GM06990 (cell line): ENCODE measurements around the gene ESCO1.

Experiments
- DNase-seq: peaks from one replicate; pipeline ENCODE4 v3.0.0-alpha.2; 2011; ENCODE audit not compliant: insufficient read length; ENCODE audit errors: extremely low read depth
- H3K27me3 ChIP-seq: replicated peaks from 2 replicates; pipeline ENCODE4 v1.6.0; 2011; ENCODE audit warnings: low read length; ENCODE audit not compliant: control insufficient read depth, insufficient read depth
- H3K36me3 ChIP-seq: 2 replicates; pipeline ENCODE4 v1.5.1; 2011; ENCODE audit warnings: low read length; ENCODE audit not compliant: control insufficient read depth, insufficient read depth
- H3K4me3 ChIP-seq: replicated peaks from 2 replicates; pipeline ENCODE4 v1.5.1; 2011; ENCODE audit warnings: low read depth, mild to moderate bottlenecking, control low read depth, low read length
- TF ChIP-seq, protein P1 (sequence below): IDR thresholded peaks from 2 replicates; pipeline ENCODE4 v1.5.1; 2011; ENCODE audit warnings: low read length, control low read depth, mild to moderate bottlenecking, inconsistent platforms; ENCODE audit not compliant: insufficient read depth, poor library complexity, severe bottlenecking

Gene ESCO1

DNA sequence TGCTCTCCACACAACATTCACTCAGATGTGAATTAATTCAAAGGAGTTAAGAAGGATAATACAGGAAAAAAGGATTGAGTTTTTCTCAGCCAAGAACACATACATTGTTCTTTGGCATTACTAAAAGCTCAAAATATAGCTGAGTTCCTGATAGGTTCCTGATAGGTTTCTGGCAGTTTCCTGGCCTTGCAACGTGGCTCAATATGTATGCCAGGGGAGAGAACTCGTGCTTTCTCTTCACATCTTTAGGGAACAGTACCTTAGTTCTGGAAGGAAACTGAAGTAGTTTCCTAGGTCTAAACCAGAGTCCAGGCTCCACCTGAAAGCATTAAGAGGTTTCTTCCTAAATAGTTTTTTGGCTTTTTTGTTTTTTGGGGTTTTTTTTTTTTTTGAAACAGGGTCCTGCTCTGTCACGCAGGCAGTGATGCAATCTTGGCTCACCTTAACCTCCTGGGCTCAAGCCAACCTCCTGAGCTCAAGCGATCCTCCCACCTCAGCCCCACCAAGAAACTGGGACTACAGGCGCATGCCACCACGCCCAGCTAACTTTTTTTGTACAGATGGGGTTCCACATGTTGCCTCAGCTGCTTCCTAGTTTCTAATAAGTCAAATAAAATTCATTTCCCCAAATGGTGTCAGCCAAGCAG, 42.8 kb downstream of the ESCO1 start:
- H3K27me3 ChIP-seq: no peaks in the 10 kb centered on the region
- TF ChIP-seq, protein P1, sequence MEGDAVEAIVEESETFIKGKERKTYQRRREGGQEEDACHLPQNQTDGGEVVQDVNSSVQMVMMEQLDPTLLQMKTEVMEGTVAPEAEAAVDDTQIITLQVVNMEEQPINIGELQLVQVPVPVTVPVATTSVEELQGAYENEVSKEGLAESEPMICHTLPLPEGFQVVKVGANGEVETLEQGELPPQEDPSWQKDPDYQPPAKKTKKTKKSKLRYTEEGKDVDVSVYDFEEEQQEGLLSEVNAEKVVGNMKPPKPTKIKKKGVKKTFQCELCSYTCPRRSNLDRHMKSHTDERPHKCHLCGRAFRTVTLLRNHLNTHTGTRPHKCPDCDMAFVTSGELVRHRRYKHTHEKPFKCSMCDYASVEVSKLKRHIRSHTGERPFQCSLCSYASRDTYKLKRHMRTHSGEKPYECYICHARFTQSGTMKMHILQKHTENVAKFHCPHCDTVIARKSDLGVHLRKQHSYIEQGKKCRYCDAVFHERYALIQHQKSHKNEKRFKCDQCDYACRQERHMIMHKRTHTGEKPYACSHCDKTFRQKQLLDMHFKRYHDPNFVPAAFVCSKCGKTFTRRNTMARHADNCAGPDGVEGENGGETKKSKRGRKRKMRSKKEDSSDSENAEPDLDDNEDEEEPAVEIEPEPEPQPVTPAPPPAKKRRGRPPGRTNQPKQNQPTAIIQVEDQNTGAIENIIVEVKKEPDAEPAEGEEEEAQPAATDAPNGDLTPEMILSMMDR: no peak
- no peak for DNase-seq
- H3K36me3 ChIP-seq: peaks cover 12% of the 10 kb centered on the region
- H3K4me3 ChIP-seq: no peak overlapping the region

DNA sequence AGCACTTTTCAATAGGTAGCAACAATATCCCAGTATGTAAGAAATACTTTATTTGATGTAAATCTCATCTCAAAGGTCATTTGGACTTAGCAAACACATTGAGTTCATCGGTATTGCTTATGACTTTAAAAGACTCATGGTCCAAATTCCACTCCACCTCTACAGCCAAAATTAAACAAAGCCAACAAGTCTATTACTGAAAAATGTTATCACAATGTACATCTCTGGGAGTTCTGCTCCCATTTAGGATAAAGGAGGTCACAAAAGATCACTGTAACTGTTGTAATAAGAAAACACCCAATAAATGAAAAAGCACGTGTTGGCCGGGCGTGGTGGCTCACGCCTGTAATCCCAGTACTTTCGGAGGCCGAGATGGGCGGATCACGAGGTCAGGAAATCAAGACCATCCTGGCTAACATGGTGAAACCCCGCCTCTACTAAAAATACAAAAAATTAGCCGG, 50.0 kb downstream of the ESCO1 start:
- Histone ChIP-seq H3K27me3 (no peaks in the 10 kb centered on the region), H3K36me3 (peaks cover 3% of the 10 kb centered on the region), H3K4me3 (no peak overlapping the region)
- DNase-seq: no peak
- TF ChIP-seq, protein P1: no peak

DNA sequence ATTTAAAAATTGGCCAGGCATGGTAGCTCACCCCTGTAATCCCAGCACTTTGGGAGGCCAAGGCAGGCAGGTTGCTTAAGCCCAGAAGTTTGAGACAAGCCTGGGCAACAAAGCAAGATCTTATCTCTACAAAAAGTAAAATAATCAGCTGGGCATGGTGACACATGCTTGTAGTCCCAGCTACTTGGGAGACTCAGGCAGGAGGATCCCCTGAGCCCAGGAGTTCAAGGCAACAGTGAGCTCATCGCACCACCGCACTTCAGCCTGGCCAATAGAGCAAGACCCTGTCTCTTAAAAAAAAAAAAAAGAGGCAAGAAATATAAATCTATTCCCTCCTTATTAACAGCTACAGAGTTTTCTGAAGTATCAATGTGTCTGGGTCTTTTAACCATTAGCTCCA, 51.9 kb downstream of the ESCO1 start:
- TF ChIP-seq, protein P1: no peak
- no peaks in the 10 kb centered on the region for H3K27me3 ChIP-seq
- no peak for DNase-seq
- peaks cover 2% of the 10 kb centered on the region; the same call in 1 of the 2 replicates for H3K36me3 ChIP-seq
- H3K4me3 ChIP-seq: no peak overlapping the region

DNA sequence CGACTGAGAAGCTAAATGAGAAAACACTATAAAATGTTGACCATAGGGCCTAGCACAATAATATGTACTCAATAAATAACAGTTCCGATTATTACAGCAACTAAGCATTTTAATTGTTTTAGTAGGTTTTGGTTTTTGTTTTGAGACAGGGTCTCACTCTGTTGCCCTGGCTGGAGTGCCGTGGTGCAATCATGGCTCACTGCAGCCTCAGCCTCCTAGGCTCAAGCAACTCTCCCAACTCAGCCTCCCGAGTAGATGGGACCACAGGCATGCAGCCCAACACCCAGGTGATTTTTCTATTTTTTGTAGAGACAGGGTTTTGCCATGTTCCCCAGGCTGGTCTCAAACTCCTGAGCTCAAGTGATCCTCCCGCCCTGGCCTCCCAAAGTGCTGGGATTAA, 54.1 kb downstream of the ESCO1 start:
- TF ChIP-seq, protein P1: no peak
- no peak overlapping the region for H3K4me3 ChIP-seq
- DNase-seq: no peak
- H3K36me3 ChIP-seq: no peaks in the 10 kb centered on the region; the same call in 1 of the 2 replicates
- no peaks in the 10 kb centered on the region for H3K27me3 ChIP-seq

DNA sequence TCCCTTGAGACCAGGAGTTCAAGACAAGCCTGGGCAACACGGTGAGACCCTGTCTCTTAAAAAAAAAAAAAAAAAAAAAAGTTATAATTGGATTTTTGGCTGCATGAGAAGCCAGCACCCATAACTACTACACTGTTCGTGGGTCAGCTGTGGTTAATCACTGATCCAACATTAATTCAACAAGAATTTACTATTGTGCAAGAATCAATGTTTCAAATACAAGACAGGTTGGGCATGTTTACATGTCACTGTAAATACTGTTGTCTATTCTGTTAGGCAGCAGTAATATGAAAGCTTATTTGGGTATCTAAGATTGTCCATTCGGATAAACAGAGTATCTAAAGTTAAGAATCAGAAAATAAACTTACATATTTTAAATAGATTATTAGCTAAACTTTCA, 62.3 kb downstream of the ESCO1 start:
- H3K36me3 ChIP-seq: no peaks in the 10 kb centered on the region; the same call in 1 of the 2 replicates
- H3K27me3 ChIP-seq: no peaks in the 10 kb centered on the region
- TF ChIP-seq, protein P1: no peak
- no peak for DNase-seq
- H3K4me3 ChIP-seq: no peak overlapping the region
